Right lobe of liver (tissue), 4 donors: ENCODE data around the gene TNFRSF11A.

Source experiments
- POLR2A ChIP-seq: fragments of 450-650 bp; IDR thresholded peaks from one replicate; pipeline ENCODE4 v1.6.1; 2017; ENCODE audit warnings: antibody characterized with exemption, mild to moderate bottlenecking
- TF ChIP-seq, protein P1 (sequence below), 4 donors: fragments of 200-600 bp in 3 of 4; fragments of 450-650 bp in 1 of 4; IDR thresholded peaks; one replicate each; pipeline versions ENCODE4 v1.5.1 to v1.8.0; 2016 to 2022; ENCODE audit warnings: antibody characterized with exemption in 4 of 4, mild to moderate bottlenecking in 2 of 4
- donor health status: DM: no; HTN: no; CAD: no.
- donor health status: DM: no; HTN: no; CAD: no.
- donor health status: DM: no; HTN: yes; CAD: no.

DNA sequence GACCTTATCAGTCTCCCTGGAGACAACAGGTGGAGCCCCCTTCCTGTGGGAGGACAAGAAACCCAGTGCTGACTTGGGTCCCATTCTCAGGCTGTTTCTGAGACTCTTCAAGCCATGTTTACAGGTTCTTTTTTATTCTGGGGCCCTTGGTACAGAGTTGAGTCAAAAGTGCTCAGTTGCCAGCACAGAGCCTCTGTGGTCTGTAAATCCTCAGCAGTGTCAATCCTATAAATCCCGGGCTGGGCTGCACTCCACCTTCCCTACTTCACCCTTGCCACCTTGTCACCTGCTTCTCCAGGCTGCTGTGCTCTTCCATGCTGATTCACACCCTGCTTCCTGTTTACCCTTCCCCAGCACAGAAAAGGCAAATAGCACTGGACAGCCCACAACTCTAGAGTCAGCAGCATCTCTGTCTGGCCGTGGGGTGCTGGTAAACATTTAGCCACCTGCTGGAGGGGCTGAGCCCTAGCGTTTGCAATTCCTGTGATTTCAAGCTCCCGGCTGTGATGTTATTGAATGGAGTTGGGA lies 74.7 kb downstream of the TNFRSF11A start:
- TF ChIP-seq, protein P1, sequence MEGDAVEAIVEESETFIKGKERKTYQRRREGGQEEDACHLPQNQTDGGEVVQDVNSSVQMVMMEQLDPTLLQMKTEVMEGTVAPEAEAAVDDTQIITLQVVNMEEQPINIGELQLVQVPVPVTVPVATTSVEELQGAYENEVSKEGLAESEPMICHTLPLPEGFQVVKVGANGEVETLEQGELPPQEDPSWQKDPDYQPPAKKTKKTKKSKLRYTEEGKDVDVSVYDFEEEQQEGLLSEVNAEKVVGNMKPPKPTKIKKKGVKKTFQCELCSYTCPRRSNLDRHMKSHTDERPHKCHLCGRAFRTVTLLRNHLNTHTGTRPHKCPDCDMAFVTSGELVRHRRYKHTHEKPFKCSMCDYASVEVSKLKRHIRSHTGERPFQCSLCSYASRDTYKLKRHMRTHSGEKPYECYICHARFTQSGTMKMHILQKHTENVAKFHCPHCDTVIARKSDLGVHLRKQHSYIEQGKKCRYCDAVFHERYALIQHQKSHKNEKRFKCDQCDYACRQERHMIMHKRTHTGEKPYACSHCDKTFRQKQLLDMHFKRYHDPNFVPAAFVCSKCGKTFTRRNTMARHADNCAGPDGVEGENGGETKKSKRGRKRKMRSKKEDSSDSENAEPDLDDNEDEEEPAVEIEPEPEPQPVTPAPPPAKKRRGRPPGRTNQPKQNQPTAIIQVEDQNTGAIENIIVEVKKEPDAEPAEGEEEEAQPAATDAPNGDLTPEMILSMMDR (IDR thresholded peaks at IDR 0.05): peak in 2 of 4 donors; percentile 5 to 9
- no peak for TF ChIP-seq POLR2A
